IPS-18c (cell line): ENCODE results near the gene ROBO1.

ENCODE experiments used
- H3K4me3 ChIP-seq: 2 replicates; pipeline ENCODE4 v1.7.0; 2013; ENCODE audit warnings: low read depth, mild to moderate bottlenecking, low read length, moderate library complexity; ENCODE audit not compliant: insufficient read depth
- H3K9me3 ChIP-seq: one replicate; pipeline ENCODE4 v1.6.1; 2013; ENCODE audit warnings: mild to moderate bottlenecking, low read length, moderate library complexity; ENCODE audit not compliant: control insufficient read depth, insufficient read depth

The ROBO1 gene

GRCh38 chr3:78967061-78967460, 800.7 kb downstream of the ROBO1 start:
- Histone ChIP-seq H3K9me3 (peaks cover 3% of the 10 kb centered on the region), H3K4me3 (no peak overlapping the region)

- H3K4me3 ChIP-seq, result no peak overlapping the region
- H3K9me3 ChIP-seq, result peaks cover 3% of the 10 kb centered on the region
Measured at GRCh38 chr3:78963771-78964170, 804.0 kb downstream of the ROBO1 start.

- Histone ChIP-seq H3K4me3 (no peak overlapping the region), H3K9me3 (no peaks in the 10 kb centered on the region)
Measured at GRCh38 chr3:78957456-78957855, 810.3 kb downstream of the ROBO1 start.

GRCh38 chr3:78951342-78951945, 816.4 kb downstream of the ROBO1 start:
- no peak overlapping the region for H3K4me3 ChIP-seq
- H3K9me3 ChIP-seq, result no peaks in the 10 kb centered on the region

GRCh38 chr3:78941587-78941986, 826.2 kb downstream of the ROBO1 start:
- no peak overlapping the region for H3K4me3 ChIP-seq

GRCh38 chr3:78940626-78941025, 827.2 kb downstream of the ROBO1 start:
- H3K9me3 ChIP-seq, result peaks cover 1% of the 10 kb centered on the region

More at GRCh38 chr3:78941587-78941986, 826.2 kb downstream of the ROBO1 start:
- H3K9me3 ChIP-seq, result peaks cover 3% of the 10 kb centered on the region

GRCh38 chr3:78940128-78940527, 827.7 kb downstream of the ROBO1 start:
- no peaks in the 10 kb centered on the region for H3K9me3 ChIP-seq
- no peak overlapping the region for H3K4me3 ChIP-seq

More at GRCh38 chr3:78940626-78941025, 827.2 kb downstream of the ROBO1 start:
- no peak overlapping the region for H3K4me3 ChIP-seq

- Histone ChIP-seq H3K9me3 (no peaks in the 10 kb centered on the region), H3K4me3 (no peak overlapping the region)
Measured at GRCh38 chr3:78937475-78937874, 830.3 kb downstream of the ROBO1 start.

- H3K9me3 ChIP-seq, result no peaks in the 10 kb centered on the region
Measured at GRCh38 chr3:78927759-78928158, 840.0 kb downstream of the ROBO1 start.

GRCh38 chr3:78926523-78926922, 841.3 kb downstream of the ROBO1 start:
- Histone ChIP-seq H3K4me3 (no peak overlapping the region), H3K9me3 (no peaks in the 10 kb centered on the region)

More at GRCh38 chr3:78927759-78928158, 840.0 kb downstream of the ROBO1 start:
- H3K4me3 ChIP-seq, result no peak overlapping the region

GRCh38 chr3:78924711-78925110, 843.1 kb downstream of the ROBO1 start:
- no peaks in the 10 kb centered on the region for H3K9me3 ChIP-seq
- H3K4me3 ChIP-seq, result no peak overlapping the region

GRCh38 chr3:78919021-78919755, 848.6 kb downstream of the ROBO1 start:
- no peaks in the 10 kb centered on the region for H3K9me3 ChIP-seq
- H3K4me3 ChIP-seq, result no peak overlapping the region

- Histone ChIP-seq H3K4me3 (no peak overlapping the region), H3K9me3 (no peaks in the 10 kb centered on the region)
Measured at GRCh38 chr3:78918361-78919020, 849.3 kb downstream of the ROBO1 start.

GRCh38 chr3:78917536-78917935, 850.3 kb downstream of the ROBO1 start:
- H3K4me3 ChIP-seq, result no peak overlapping the region
- no peaks in the 10 kb centered on the region for H3K9me3 ChIP-seq

GRCh38 chr3:78913711-78914110, 854.1 kb downstream of the ROBO1 start:
- H3K4me3 ChIP-seq, result no peak overlapping the region
- H3K9me3 ChIP-seq, result no peaks in the 10 kb centered on the region

GRCh38 chr3:78912687-78913086, 855.1 kb downstream of the ROBO1 start:
- no peak overlapping the region for H3K4me3 ChIP-seq
- no peaks in the 10 kb centered on the region for H3K9me3 ChIP-seq

GRCh38 chr3:78912259-78912658, 855.5 kb downstream of the ROBO1 start:
- no peak overlapping the region for H3K4me3 ChIP-seq
- H3K9me3 ChIP-seq, result no peaks in the 10 kb centered on the region

GRCh38 chr3:78911394-78911793, 856.4 kb downstream of the ROBO1 start:
- H3K4me3 ChIP-seq, result no peak overlapping the region

More at GRCh38 chr3:78911394-78911793, 856.4 kb downstream of the ROBO1 start:
- H3K9me3 ChIP-seq, result no peaks in the 10 kb centered on the region
